B cell (primary cell): ENCODE measurements around the gene JAK1. TPM values are rescaled to one million over a fixed set of nuclear protein-coding genes. Genes with fewer than 3 reads are reported as not detected.

Experiments
- ATAC-seq: fragments of 200-7000 bp; cut with Tn5 transposase; one replicate; pipeline ENCODE4 v1.10.0; 2021; ENCODE audit warnings: low read depth, mild to moderate bottlenecking, moderate number of reproducible peaks, moderate library complexity
- CTCF ChIA-PET: fragments of 350-600 bp; sonication (Branson Sonifier 250); formaldehyde crosslinking; loops from one replicate; lab custom pipeline; 2021; ENCODE audit warnings: antibody characterized with exemption, inconsistent platforms; lab: Charles Lee
- POLR2A ChIA-PET: fragments of 350-600 bp; sonication (Branson Sonifier 250); formaldehyde crosslinking; loops from one replicate; lab custom pipeline; 2021; ENCODE audit warnings: antibody characterized with exemption; lab: Charles Lee
- DNase-seq: peaks from one replicate; pipeline ENCODE4 v3.0.0; 2013
- H2AFZ ChIP-seq: 2 replicates; pipeline ENCODE4 v1.6.1; 2012; ENCODE audit warnings: mild to moderate bottlenecking, low read depth, low read length; ENCODE audit not compliant: insufficient read depth, poor library complexity, severe bottlenecking
- H3K27ac ChIP-seq, 2 donors: 1 replicate in 1 of 2; 2 replicates in 1 of 2; pipeline ENCODE4 v1.5.1; 2012 to 2013; ENCODE audit warnings: low read length in 2 of 2, mild to moderate bottlenecking in 2 of 2, moderate library complexity in 1 of 2
- H3K27me3 ChIP-seq, 4 experiments: fragments of 200-600 bp in 1 of 4; sonication (generic) in 1 of 4; replicated peaks in 1 of 4; 1 replicate in 2 of 4; 2 replicates in 2 of 4; pipeline versions ENCODE4 v1.6.1 to v1.7.0; 2013 to 2016; ENCODE audit warnings: low read length in 3 of 4, mild to moderate bottlenecking in 2 of 4, mixed read lengths in 1 of 4, moderate library complexity in 1 of 4; ENCODE audit not compliant: insufficient read depth in 4 of 4, control insufficient read depth in 3 of 4; ENCODE audit errors: control extremely low read depth in 1 of 4
- H3K36me3 ChIP-seq, 2 experiments: replicated peaks in 1 of 2; 1 replicate in 1 of 2; 2 replicates in 1 of 2; pipeline versions ENCODE4 v1.6.1 to v1.7.1; 2013; ENCODE audit warnings: low read length in 1 of 2; ENCODE audit not compliant: insufficient read depth in 2 of 2, control insufficient read depth in 1 of 2; ENCODE audit errors: control extremely low read depth in 1 of 2, extremely low read depth in 1 of 2
- H3K4me1 ChIP-seq, 2 donors: fragments of 200-600 bp in 1 of 2; sonication (generic) in 1 of 2; 1 replicate in 1 of 2; 2 replicates in 1 of 2; pipeline versions ENCODE4 v1.5.1 to v1.6.1; 2013 to 2017; ENCODE audit warnings: low read length in 2 of 2; ENCODE audit not compliant: control insufficient read depth in 2 of 2, insufficient read depth in 2 of 2
- H3K4me2 ChIP-seq: replicated peaks from 2 replicates; pipeline ENCODE3; 2012; ENCODE audit warnings: mild to moderate bottlenecking, low read depth, low read length; ENCODE audit not compliant: poor library complexity, severe bottlenecking
- H3K4me3 ChIP-seq, 5 experiments: fragments of 200-600 bp in 1 of 5; sonication (generic) in 1 of 5; 1 replicate in 3 of 5; 2 replicates in 2 of 5; pipeline versions ENCODE4 v1.5.1 to v1.7.0; 2011 to 2016; ENCODE audit warnings: low read length in 4 of 5, mild to moderate bottlenecking in 4 of 5, low read depth in 2 of 5, control low read depth in 1 of 5, moderate library complexity in 1 of 5; ENCODE audit not compliant: insufficient read depth in 1 of 5; ENCODE audit errors: control extremely low read depth in 1 of 5, extremely low read depth in 1 of 5
- H3K79me2 ChIP-seq: fragments of 200-600 bp; sonication (generic); one replicate; pipeline ENCODE4 v1.6.0; 2016; ENCODE audit warnings: low read length; ENCODE audit not compliant: control insufficient read depth, insufficient read depth
- H3K9ac ChIP-seq: fragments of 200-600 bp; sonication (generic); 2 replicates; pipeline ENCODE4 v1.6.1; 2017; ENCODE audit warnings: mild to moderate bottlenecking, low read length, moderate library complexity
- H3K9me3 ChIP-seq, 3 donors: one replicate each; pipeline versions ENCODE4 v1.6.1 to v1.7.1; 2013; ENCODE audit warnings: low read length in 2 of 3; ENCODE audit not compliant: control insufficient read depth in 2 of 3, insufficient read depth in 1 of 3; ENCODE audit errors: control extremely low read depth in 1 of 3
- H4K20me1 ChIP-seq: 2 replicates; pipeline ENCODE4 v1.6.0; 2012; ENCODE audit warnings: mild to moderate bottlenecking, low read length; ENCODE audit not compliant: insufficient read depth, control insufficient read depth, poor library complexity, severe bottlenecking
- H3K27ac Mint-ChIP-seq: one replicate; pipeline ENCODE4 v1.8.0; 2021; ENCODE audit warnings: mixed read lengths
- H3K27me3 Mint-ChIP-seq: one replicate; pipeline ENCODE4 v1.8.0; 2021; ENCODE audit warnings: mixed read lengths
- H3K4me1 Mint-ChIP-seq: one replicate; pipeline ENCODE4 v1.8.0; 2021; ENCODE audit warnings: mixed read lengths
- H3K4me3 Mint-ChIP-seq: one replicate; pipeline ENCODE4 v1.8.0; 2021; ENCODE audit warnings: mixed read lengths
- H3K9me3 Mint-ChIP-seq: one replicate; pipeline ENCODE4 v1.8.0; 2022; ENCODE audit warnings: mixed read lengths; ENCODE audit not compliant: insufficient read depth
- EZH2 ChIP-seq: IDR thresholded peaks from 2 replicates; pipeline ENCODE4 v1.6.1; 2012; ENCODE audit warnings: borderline replicate concordance, low read depth, mild to moderate bottlenecking, moderate library complexity, low read length; ENCODE audit not compliant: insufficient read depth, poor library complexity, severe bottlenecking
- WGBS: methylation state at CpG from one replicate; pipeline ENCODE4 v1.1.5; 2013; ENCODE audit warnings: missing lambda C conversion rate; ENCODE audit not compliant: insufficient coverage; 5-methylcytosine and 5-hydroxymethylcytosine counted together
- intact Hi-C: fragments of 100-400 bp; cut with micrococcal nuclease; formaldehyde crosslinking; loops from one replicate; pipeline ENCODE4 v1.10.0; 2022
- polyA plus RNA-seq: library from polyadenylated mRNA; depleted of rRNA; stranded (reverse); fragments of >200 nt; gene quantifications from 2 replicates; pipeline ENCODE4 v1.2.3, GENCODE V29; 2012
- total RNA-seq, 2 donors: library from RNA; stranded (reverse); fragments of 120-200 nt in 1 of 2; gene quantifications; 1 replicate in 1 of 2; 2 replicates in 1 of 2; pipeline versions ENCODE4 v1.2.3 to v1.2.4, GENCODE V29; 2013 to 2022
- TF ChIP-seq, protein P1 (sequence below): fragments of 200-600 bp; IDR thresholded peaks from one replicate; pipeline ENCODE4 v1.8.0; 2022; ENCODE audit warnings: antibody characterized with exemption, mild to moderate bottlenecking

The JAK1 gene
- total and polyA plus RNA-seq, 2 donors (not counting 1 experiment from before 2014, with no cell fraction given), result 99.0 to 244 TPM

DNA sequence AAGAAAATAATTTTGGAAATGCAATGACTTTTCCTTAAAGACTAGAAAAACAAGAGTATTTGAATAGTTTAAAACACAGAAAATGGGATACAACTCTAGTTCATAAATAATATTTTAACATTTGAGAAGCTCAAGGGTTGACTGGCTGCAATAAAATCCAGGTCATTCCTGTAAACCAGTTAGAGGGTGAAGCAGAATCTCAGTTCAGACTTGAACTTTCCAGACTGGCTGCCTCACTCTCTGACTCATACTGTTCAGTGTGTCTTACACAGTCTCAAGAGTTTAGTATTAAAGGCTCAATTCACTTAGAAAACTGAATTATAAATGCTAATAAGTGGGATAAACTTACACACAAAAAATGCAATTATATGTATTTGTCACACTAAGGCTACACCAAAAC, 131.6 kb downstream of the JAK1 start:
- H3K9ac ChIP-seq, result no peak overlapping the region
- no peak overlapping the region for H3K4me2 ChIP-seq
- H3K27me3 ChIP-seq, result no peaks in the 10 kb centered on the region
- TF ChIP-seq, protein P1, sequence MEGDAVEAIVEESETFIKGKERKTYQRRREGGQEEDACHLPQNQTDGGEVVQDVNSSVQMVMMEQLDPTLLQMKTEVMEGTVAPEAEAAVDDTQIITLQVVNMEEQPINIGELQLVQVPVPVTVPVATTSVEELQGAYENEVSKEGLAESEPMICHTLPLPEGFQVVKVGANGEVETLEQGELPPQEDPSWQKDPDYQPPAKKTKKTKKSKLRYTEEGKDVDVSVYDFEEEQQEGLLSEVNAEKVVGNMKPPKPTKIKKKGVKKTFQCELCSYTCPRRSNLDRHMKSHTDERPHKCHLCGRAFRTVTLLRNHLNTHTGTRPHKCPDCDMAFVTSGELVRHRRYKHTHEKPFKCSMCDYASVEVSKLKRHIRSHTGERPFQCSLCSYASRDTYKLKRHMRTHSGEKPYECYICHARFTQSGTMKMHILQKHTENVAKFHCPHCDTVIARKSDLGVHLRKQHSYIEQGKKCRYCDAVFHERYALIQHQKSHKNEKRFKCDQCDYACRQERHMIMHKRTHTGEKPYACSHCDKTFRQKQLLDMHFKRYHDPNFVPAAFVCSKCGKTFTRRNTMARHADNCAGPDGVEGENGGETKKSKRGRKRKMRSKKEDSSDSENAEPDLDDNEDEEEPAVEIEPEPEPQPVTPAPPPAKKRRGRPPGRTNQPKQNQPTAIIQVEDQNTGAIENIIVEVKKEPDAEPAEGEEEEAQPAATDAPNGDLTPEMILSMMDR, result no peak
- TF ChIP-seq EZH2, result no peak
- ChIA-PET CTCF (interaction anchor here (1.7 kb wide), 1 partner anchor 207 kb away, joined by 4 read pairs; no protein-coding TSS in a partner anchor), POLR2A (no interaction called here)
- Mint-ChIP-seq H3K27me3 (no peaks in the 10 kb centered on the region), H3K4me3 (no peak overlapping the region), H3K9me3 (no peaks in the 10 kb centered on the region), H3K27ac (no peak overlapping the region), H3K4me1 (peaks cover 4% of the 10 kb centered on the region)
- no peaks in the 10 kb centered on the region for H3K4me1 ChIP-seq
- no peaks in the 10 kb centered on the region for H3K9me3 ChIP-seq
- intact Hi-C loops, result no loop called here
- no peak overlapping the region for H3K4me3 ChIP-seq
- no peak overlapping the region for H2AFZ ChIP-seq
- H3K79me2 ChIP-seq, result peaks cover 4% of the 10 kb centered on the region
- ATAC-seq (no peak), DNase-seq (no peak)
- peaks cover 10 to 74% of the 10 kb centered on the region in 2 experiments for H3K36me3 ChIP-seq
- no peak overlapping the region for H3K27ac ChIP-seq
- no peaks in the 10 kb centered on the region for H4K20me1 ChIP-seq

DNA sequence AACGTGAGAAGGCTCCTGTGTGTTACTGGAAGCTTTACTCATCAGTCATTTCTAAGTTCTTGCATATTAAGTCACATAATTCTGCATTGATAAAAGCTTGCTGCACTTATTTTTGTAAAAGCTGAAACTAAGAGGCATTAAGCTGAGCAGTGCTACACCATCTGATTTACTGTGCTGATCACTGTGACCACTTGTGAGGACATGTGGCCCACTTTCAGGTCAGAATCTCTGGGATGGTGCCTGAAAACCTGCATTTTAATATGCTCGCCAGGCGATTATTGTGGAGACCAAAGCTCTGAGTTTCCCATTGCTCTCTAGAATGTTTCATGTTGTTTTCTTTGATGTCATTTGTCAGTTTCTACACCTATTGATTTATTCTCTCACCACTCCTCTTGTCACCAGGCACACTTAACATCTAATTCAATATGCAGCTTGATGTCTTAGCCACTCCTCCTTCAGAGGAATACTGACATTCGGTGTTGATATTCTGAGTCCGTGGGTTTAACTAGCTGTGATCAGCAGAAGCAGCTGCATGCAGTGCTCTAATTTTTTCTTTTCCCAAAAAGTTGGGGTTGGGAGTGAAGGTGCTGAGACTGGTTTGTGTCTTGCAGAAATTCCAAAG, 136.2 kb downstream of the JAK1 start:
- ChIA-PET CTCF (interaction anchor here (0.8 kb wide), 2 partner anchors 191 to 211 kb away, joined by 3 read pairs; no protein-coding TSS in a partner anchor), POLR2A (no interaction called here)
- Histone ChIP-seq H3K27me3 (no peaks in the 10 kb centered on the region), H3K9me3 (no peaks in the 10 kb centered on the region), H3K36me3 (peaks cover 5 to 30% of the 10 kb centered on the region in 2 experiments), H3K79me2 (no peaks in the 10 kb centered on the region), H3K4me2 (no peak overlapping the region), H3K27ac (peak overlapping the region in 1 of 2 donors; percentile 8), H4K20me1 (no peaks in the 10 kb centered on the region), H3K4me1 (peaks cover 9% of the 10 kb centered on the region in 2 donors), H3K4me3 (no peak overlapping the region), H3K9ac (no peak overlapping the region), H2AFZ (no peak overlapping the region)
- Mint-ChIP-seq H3K4me1 (peaks cover 32% of the 10 kb centered on the region), H3K27ac (peak overlapping the region; percentile 77), H3K9me3 (no peaks in the 10 kb centered on the region), H3K4me3 (no peak overlapping the region), H3K27me3 (no peaks in the 10 kb centered on the region)
- no peak for TF ChIP-seq EZH2
- TF ChIP-seq, protein P1, result no peak
- intact Hi-C loops, result no loop called here
- DNase-seq (no peak), ATAC-seq (no peak)
- WGBS, result 100% methylated on average over 3 of the region's 5 CpGs
